ENCODE measurements around the gene MYO6.

DNA sequence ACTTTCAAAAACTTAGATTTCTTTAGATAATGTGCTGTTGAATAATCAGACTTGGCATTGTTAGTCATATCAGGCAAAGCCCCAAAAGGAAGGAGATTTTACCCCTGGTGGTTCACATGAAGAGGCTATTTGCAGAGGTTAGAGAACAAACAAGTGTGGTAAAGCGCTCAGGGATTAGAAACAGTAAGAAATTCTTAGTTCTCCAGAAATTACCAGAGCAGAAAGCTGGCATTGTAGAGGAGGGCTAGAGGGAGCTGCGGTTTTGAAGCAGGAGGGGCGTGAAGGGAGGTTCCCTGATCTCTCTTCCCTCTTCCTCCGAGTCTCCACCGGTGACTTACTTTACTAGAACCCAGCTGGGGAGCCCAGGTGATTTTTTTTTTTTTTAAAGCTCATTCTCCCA is 10.2 kb downstream of the MYO6 start:
- TF ChIP-seq, protein P1, sequence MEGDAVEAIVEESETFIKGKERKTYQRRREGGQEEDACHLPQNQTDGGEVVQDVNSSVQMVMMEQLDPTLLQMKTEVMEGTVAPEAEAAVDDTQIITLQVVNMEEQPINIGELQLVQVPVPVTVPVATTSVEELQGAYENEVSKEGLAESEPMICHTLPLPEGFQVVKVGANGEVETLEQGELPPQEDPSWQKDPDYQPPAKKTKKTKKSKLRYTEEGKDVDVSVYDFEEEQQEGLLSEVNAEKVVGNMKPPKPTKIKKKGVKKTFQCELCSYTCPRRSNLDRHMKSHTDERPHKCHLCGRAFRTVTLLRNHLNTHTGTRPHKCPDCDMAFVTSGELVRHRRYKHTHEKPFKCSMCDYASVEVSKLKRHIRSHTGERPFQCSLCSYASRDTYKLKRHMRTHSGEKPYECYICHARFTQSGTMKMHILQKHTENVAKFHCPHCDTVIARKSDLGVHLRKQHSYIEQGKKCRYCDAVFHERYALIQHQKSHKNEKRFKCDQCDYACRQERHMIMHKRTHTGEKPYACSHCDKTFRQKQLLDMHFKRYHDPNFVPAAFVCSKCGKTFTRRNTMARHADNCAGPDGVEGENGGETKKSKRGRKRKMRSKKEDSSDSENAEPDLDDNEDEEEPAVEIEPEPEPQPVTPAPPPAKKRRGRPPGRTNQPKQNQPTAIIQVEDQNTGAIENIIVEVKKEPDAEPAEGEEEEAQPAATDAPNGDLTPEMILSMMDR (IDR thresholded peaks at IDR 0.05): no peak
- no peak for TF ChIP-seq POLR2A (IDR thresholded peaks at IDR 0.05)

All from stomach (tissue), 4 donors.